SK-N-SH (cell line): ENCODE data around the gene SCARB1. TPM values are rescaled to one million over a fixed set of nuclear protein-coding genes. Genes with fewer than 3 reads are reported as not detected.

Source experiments
- CTCF ChIA-PET: fragments of 300-600, 350-600 bp; formaldehyde crosslinking; extraction: SDS; loops from one replicate; lab custom pipeline; 2021; lab: Yijun Ruan, JAX
- POLR2A ChIA-PET: fragments of 350-600 bp; sonication (Branson Sonifier 250); formaldehyde crosslinking; extraction: SDS; loops from one replicate; lab custom pipeline; 2020; ENCODE audit warnings: antibody characterized with exemption, inconsistent platforms; lab: Yijun Ruan, JAX
- DNase-seq: peaks from one replicate; pipeline ENCODE4 v3.0.0; 2012
- H2AFZ ChIP-seq: fragments of 200-600 bp; sonication (generic); 2 replicates; pipeline ENCODE4 v1.8.1; 2016; ENCODE audit warnings: antibody characterized with exemption, mild to moderate bottlenecking, low read depth
- H3F3A ChIP-seq: fragments of 200-600 bp; sonication (generic); replicated peaks from 2 replicates; pipeline ENCODE3; 2016; ENCODE audit warnings: antibody characterized with exemption, mild to moderate bottlenecking; ENCODE audit not compliant: insufficient read depth
- H3K27ac ChIP-seq, 2 experiments: fragments of 200-500 bp in 1 of 2; fragments of 200-600 bp in 1 of 2; sonication (Bioruptor generic) in 1 of 2; sonication (generic), shearing (Covaris generic) in 1 of 2; 2 replicates each; pipeline versions ENCODE4 v1.5.1 to v1.6.1; 2014 to 2016; ENCODE audit warnings: low read depth in 2 of 2, inconsistent platforms in 1 of 2, low read length in 1 of 2, mild to moderate bottlenecking in 1 of 2, mixed read lengths in 1 of 2
- H3K27me3 ChIP-seq: fragments of 200-600 bp; sonication (generic), shearing (Covaris generic); 2 replicates; pipeline ENCODE4 v1.6.1; 2016; ENCODE audit warnings: mixed run types; ENCODE audit not compliant: insufficient read depth
- H3K36me3 ChIP-seq, 2 experiments: fragments of 200-500 bp in 1 of 2; fragments of 200-600 bp in 1 of 2; sonication (Bioruptor generic) in 1 of 2; sonication (generic) in 1 of 2; replicated peaks in 1 of 2; 2 replicates each; pipeline versions ENCODE3 to v1.5.1; 2014 to 2016; ENCODE audit warnings: low read length in 1 of 2, mild to moderate bottlenecking in 1 of 2; ENCODE audit not compliant: insufficient read depth in 2 of 2, control insufficient read depth in 1 of 2
- H3K4me1 ChIP-seq, 2 experiments: fragments of 200-500 bp in 1 of 2; fragments of 200-600 bp in 1 of 2; sonication (Bioruptor generic) in 1 of 2; sonication (generic), shearing (Covaris generic) in 1 of 2; 2 replicates each; pipeline versions ENCODE4 v1.5.1 to v1.6.1; 2014 to 2016; ENCODE audit warnings: low read depth in 1 of 2, low read length in 1 of 2, mixed run types in 1 of 2; ENCODE audit not compliant: insufficient read depth in 2 of 2, control insufficient read depth in 1 of 2
- H3K4me2 ChIP-seq: fragments of 200-600 bp; sonication (generic), shearing (Covaris generic); 2 replicates; pipeline ENCODE4 v1.6.1; 2017; ENCODE audit warnings: mixed run types
- H3K4me3 ChIP-seq, 2 experiments: fragments of 200-500 bp in 1 of 2; fragments of 200-600 bp in 1 of 2; sonication (Bioruptor generic) in 1 of 2; sonication (generic), shearing (Covaris generic) in 1 of 2; 2 replicates each; pipeline versions ENCODE4 v1.5.1 to v1.8.1; 2014 to 2016; ENCODE audit warnings: low read depth in 2 of 2, inconsistent platforms in 1 of 2, low read length in 1 of 2, mild to moderate bottlenecking in 1 of 2, mixed read lengths in 1 of 2, moderate library complexity in 1 of 2
- H3K79me2 ChIP-seq: fragments of 200-600 bp; sonication (generic); 2 replicates; pipeline ENCODE4 v1.8.1; 2017; ENCODE audit warnings: mild to moderate bottlenecking; ENCODE audit not compliant: insufficient read depth
- H3K9ac ChIP-seq: fragments of 200-600 bp; sonication (generic); 2 replicates; pipeline ENCODE4 v1.6.1; 2017; ENCODE audit warnings: mixed run types
- H3K9me2 ChIP-seq: fragments of 200-600 bp; sonication (generic); 2 replicates; pipeline ENCODE4 v1.6.1; 2017; ENCODE audit warnings: mixed run types
- H3K9me3 ChIP-seq: fragments of 200-600 bp; sonication (generic); 2 replicates; pipeline ENCODE4 v1.6.1; 2017; ENCODE audit warnings: mixed run types, mild to moderate bottlenecking, moderate library complexity
- H4K20me1 ChIP-seq: fragments of 200-600 bp; sonication (generic); 2 replicates; pipeline ENCODE4 v1.6.1; 2017; ENCODE audit warnings: mild to moderate bottlenecking, mixed run types; ENCODE audit not compliant: insufficient read depth
- CHD2 ChIP-seq: fragments of 150-350 bp; IDR thresholded peaks from 2 replicates; pipeline ENCODE4 v1.6.1; 2018; ENCODE audit warnings: low read length; ENCODE audit not compliant: partially characterized antibody
- ELF1 ChIP-seq: IDR thresholded peaks from 2 replicates; pipeline ENCODE4 v1.4.0; 2012
- FOXJ3 ChIP-seq: sonication (generic); formaldehyde crosslinking; IDR thresholded peaks from 2 replicates; pipeline ENCODE4 v1.5.1; 2020; ENCODE audit warnings: mild to moderate bottlenecking, missing genetic modification reagents
- FOXM1 ChIP-seq: IDR thresholded peaks from 2 replicates; pipeline ENCODE4 v1.4.0; 2012; ENCODE audit warnings: low read depth, mild to moderate bottlenecking
- GATA2 ChIP-seq: sonication (generic); formaldehyde crosslinking; IDR thresholded peaks from 2 replicates; pipeline ENCODE4 v1.5.0; 2020; ENCODE audit warnings: mild to moderate bottlenecking, missing genetic modification reagents
- JUND ChIP-seq: IDR thresholded peaks from 2 replicates; pipeline ENCODE4 v1.4.0; 2012
- MXI1 ChIP-seq: IDR thresholded peaks from 2 replicates; pipeline ENCODE4 v1.6.1; 2012; ENCODE audit warnings: mild to moderate bottlenecking, low read depth, low read length, improper control_type of control experiment
- NFIC ChIP-seq: IDR thresholded peaks from 2 replicates; pipeline ENCODE4 v1.4.0; 2012; ENCODE audit warnings: borderline replicate concordance
- REST ChIP-seq: IDR thresholded peaks from 2 replicates; pipeline ENCODE4 v1.6.1; 2012; ENCODE audit warnings: mild to moderate bottlenecking, low read depth, low read length, moderate library complexity
- SIN3A ChIP-seq: IDR thresholded peaks from 2 replicates; pipeline ENCODE4 v1.6.1; 2012; ENCODE audit warnings: low read depth, mild to moderate bottlenecking, low read length, moderate library complexity, borderline replicate concordance
- SMC3 ChIP-seq: IDR thresholded peaks from 2 replicates; pipeline ENCODE4 v1.6.1; 2012; ENCODE audit warnings: low read depth, low read length, improper control_type of control experiment
- TCF12 ChIP-seq: IDR thresholded peaks from 2 replicates; pipeline ENCODE4 v1.4.0; 2012
- USF2 ChIP-seq: fragments of 150-350 bp; IDR thresholded peaks from 2 replicates; pipeline ENCODE4 v1.6.1; 2017; ENCODE audit warnings: antibody characterized with exemption, low read length, low read depth, borderline replicate concordance
- YY1 ChIP-seq: IDR thresholded peaks from 2 replicates; pipeline ENCODE4 v1.4.0; 2012; ENCODE audit warnings: low read depth, mild to moderate bottlenecking
- WGBS: methylation state at CpG from one replicate; pipeline ENCODE4 v1.1.6; 2017; ENCODE audit warnings: low lambda C conversion rate; 5-methylcytosine and 5-hydroxymethylcytosine counted together
- polyA plus RNA-seq, 3 experiments: library from polyadenylated mRNA; depleted of rRNA; stranded (reverse); fragments of >200 nt; gene quantifications; 2 replicates each; pipeline ENCODE4 v1.2.3, GENCODE V29; 2012
- TF ChIP-seq, protein P1 (sequence below): fragments of 150-350 bp; IDR thresholded peaks from 2 replicates; pipeline ENCODE4 v1.6.1; 2016; ENCODE audit warnings: mild to moderate bottlenecking, low read depth, low read length
- TF ChIP-seq, protein P2 (sequence below): IDR thresholded peaks from 2 replicates; pipeline ENCODE4 v1.4.0; 2012; ENCODE audit warnings: low read depth, borderline replicate concordance

The SCARB1 gene
- polyA plus RNA-seq, 1 of the 3 experiments (the other 2 are of a cell fraction) = 33.0 TPM

DNA sequence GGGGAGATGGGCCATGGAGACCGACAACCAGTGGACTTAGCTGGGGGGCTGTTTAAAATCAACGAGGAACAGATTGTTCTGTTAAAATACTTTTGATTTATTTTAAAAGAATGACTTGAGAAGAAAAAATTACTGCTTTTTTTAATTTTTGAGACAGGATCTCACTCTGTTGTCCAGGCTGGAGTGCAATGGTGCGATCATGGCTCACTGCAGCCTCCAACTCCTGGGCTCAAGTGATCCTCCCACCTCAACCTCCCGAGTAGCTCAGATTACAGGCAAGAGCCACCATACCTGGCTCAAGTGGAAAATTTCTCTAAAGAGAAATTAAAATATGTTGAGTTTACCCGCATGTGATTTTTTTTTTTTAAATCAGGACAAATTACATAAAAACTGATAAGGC, 80.6 kb downstream of the SCARB1 start:
- Histone ChIP-seq H3K36me3 (no peaks in the 10 kb centered on the region), H3K4me2 (no peak overlapping the region), H3K9me2 (no peaks in the 10 kb centered on the region), H3K9me3 (no peaks in the 10 kb centered on the region), H3K79me2 (no peaks in the 10 kb centered on the region), H3K27ac (no peak overlapping the region), H4K20me1 (no peaks in the 10 kb centered on the region), H3K27me3 (no peaks in the 10 kb centered on the region), H3K4me3 (no peak overlapping the region), H2AFZ (no peak overlapping the region), H3K4me1 (peaks cover 0 to 8% of the 10 kb centered on the region in 2 experiments; a peak in 1 of 4 replicates), H3K9ac (no peak overlapping the region), H3F3A (no peaks in the 10 kb centered on the region)
- DNase-seq = no peak
- ChIA-PET CTCF (interaction anchor here (0.7 to 2.3 kb wide), 4 partner anchors 12 to 384 kb away, joined by 3 to 10 read pairs (median 4); no protein-coding TSS in a partner anchor), POLR2A (no interaction called here)
- TF ChIP-seq REST (no peak), FOXJ3 (CRISPR knock-in tag) (no peak), SIN3A (no peak), USF2 (no peak)
- TF ChIP-seq, protein P1, sequence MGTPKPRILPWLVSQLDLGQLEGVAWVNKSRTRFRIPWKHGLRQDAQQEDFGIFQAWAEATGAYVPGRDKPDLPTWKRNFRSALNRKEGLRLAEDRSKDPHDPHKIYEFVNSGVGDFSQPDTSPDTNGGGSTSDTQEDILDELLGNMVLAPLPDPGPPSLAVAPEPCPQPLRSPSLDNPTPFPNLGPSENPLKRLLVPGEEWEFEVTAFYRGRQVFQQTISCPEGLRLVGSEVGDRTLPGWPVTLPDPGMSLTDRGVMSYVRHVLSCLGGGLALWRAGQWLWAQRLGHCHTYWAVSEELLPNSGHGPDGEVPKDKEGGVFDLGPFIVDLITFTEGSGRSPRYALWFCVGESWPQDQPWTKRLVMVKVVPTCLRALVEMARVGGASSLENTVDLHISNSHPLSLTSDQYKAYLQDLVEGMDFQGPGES = no peak
- 93% methylated on average over 5 of the region's 5 CpGs for WGBS

DNA sequence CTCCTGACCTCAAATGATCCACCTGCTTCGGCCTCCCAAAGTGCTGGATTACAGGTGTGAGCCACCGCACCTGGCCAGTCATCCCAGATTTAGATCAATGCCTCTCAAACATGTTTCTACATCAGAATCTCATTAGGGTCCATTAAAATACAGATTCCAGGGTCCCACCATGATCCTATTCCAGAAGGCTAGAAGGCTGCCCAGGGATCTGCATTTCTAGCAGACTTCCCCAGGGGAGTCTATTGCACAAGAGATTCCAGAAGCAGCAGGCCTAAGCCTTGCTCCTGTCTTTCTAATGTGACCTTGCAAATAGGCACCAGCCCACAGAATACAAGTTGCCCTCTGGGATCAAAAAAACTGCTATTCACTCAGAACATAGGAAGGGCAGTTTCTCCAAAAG, 81.5 kb downstream of the SCARB1 start:
- Histone ChIP-seq H3K27ac (no peak overlapping the region), H3K27me3 (no peaks in the 10 kb centered on the region), H3K9me2 (no peaks in the 10 kb centered on the region), H3K4me1 (peaks cover 0 to 7% of the 10 kb centered on the region in 2 experiments; a peak in 1 of 4 replicates), H4K20me1 (no peaks in the 10 kb centered on the region), H3K9me3 (no peaks in the 10 kb centered on the region), H3K9ac (no peak overlapping the region), H3F3A (no peaks in the 10 kb centered on the region), H3K4me2 (no peak overlapping the region), H3K4me3 (no peak overlapping the region), H3K36me3 (no peaks in the 10 kb centered on the region), H3K79me2 (no peaks in the 10 kb centered on the region), H2AFZ (no peak overlapping the region)
- 96% methylated on average over 2 of the region's 2 CpGs for WGBS
- no peak for DNase-seq
- ChIA-PET POLR2A (no interaction called here), CTCF (interaction anchor here (0.9 to 2.3 kb wide), 2 partner anchors 22 to 124 kb away, joined by 3 to 10 read pairs; no protein-coding TSS in a partner anchor)
- TF ChIP-seq NFIC (no peak), ELF1 (no peak), REST (no peak), GATA2 (CRISPR knock-in tag) (no peak), SIN3A (no peak), FOXJ3 (CRISPR knock-in tag) (no peak), FOXM1 (no peak), YY1 (no peak), SMC3 (no peak), MXI1 (no peak), TCF12 (no peak), CHD2 (no peak), JUND (no peak)
- TF ChIP-seq, protein P2, sequence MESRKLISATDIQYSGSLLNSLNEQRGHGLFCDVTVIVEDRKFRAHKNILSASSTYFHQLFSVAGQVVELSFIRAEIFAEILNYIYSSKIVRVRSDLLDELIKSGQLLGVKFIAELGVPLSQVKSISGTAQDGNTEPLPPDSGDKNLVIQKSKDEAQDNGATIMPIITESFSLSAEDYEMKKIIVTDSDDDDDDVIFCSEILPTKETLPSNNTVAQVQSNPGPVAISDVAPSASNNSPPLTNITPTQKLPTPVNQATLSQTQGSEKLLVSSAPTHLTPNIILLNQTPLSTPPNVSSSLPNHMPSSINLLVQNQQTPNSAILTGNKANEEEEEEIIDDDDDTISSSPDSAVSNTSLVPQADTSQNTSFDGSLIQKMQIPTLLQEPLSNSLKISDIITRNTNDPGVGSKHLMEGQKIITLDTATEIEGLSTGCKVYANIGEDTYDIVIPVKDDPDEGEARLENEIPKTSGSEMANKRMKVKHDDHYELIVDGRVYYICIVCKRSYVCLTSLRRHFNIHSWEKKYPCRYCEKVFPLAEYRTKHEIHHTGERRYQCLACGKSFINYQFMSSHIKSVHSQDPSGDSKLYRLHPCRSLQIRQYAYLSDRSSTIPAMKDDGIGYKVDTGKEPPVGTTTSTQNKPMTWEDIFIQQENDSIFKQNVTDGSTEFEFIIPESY = no peak
